ENCODE measurements around the gene TMEM120A.

- TF ChIP-seq, protein P1, sequence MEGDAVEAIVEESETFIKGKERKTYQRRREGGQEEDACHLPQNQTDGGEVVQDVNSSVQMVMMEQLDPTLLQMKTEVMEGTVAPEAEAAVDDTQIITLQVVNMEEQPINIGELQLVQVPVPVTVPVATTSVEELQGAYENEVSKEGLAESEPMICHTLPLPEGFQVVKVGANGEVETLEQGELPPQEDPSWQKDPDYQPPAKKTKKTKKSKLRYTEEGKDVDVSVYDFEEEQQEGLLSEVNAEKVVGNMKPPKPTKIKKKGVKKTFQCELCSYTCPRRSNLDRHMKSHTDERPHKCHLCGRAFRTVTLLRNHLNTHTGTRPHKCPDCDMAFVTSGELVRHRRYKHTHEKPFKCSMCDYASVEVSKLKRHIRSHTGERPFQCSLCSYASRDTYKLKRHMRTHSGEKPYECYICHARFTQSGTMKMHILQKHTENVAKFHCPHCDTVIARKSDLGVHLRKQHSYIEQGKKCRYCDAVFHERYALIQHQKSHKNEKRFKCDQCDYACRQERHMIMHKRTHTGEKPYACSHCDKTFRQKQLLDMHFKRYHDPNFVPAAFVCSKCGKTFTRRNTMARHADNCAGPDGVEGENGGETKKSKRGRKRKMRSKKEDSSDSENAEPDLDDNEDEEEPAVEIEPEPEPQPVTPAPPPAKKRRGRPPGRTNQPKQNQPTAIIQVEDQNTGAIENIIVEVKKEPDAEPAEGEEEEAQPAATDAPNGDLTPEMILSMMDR (IDR thresholded peaks at IDR 0.05; ENCODE audit: low read length), result no peak
- TF ChIP-seq EZH2 (IDR thresholded peaks at IDR 0.05; ENCODE audit: borderline replicate concordance, low read length), result no peak
Observed at GRCh38 chr7:75968012-75968411, 26.4 kb downstream of the TMEM120A start.

Measured in OCI-LY1 (cell line).